ENCODE results near the gene SMG7.
A peak's percentile ranks its signal among the peaks of the same experiment; 100 is the strongest.

Gene SMG7

GRCh38 chr1:183493540-183494245, 21.4 kb downstream of the SMG7 start (continued):
- TF ChIP-seq YY1 (tag by site-specific recombination; IDR thresholded peaks at IDR 0.05) (no peak), ZNF521 (tag by site-specific recombination; IDR thresholded peaks at IDR 0.05) (no peak), PRDM10 (tag by site-specific recombination; IDR thresholded peaks at IDR 0.05) (peak; percentile 17; the same call in 1 of the 2 replicates), GFI1B (tag by site-specific recombination; IDR thresholded peaks at IDR 0.05) (no peak), ELK4 (IDR thresholded peaks at IDR 0.05; ENCODE audit: borderline replicate concordance, low read depth, low read length) (no peak), KLF1 (tag by site-specific recombination; IDR thresholded peaks at IDR 0.05) (0 out of 2 replicates have a peak, but pooled peaks have one; percentile 29), ZNF530 (tag by site-specific recombination; IDR thresholded peaks at IDR 0.05; ENCODE audit: low read depth) (no peak), ZNF362 (tag by site-specific recombination; IDR thresholded peaks at IDR 0.05) (0 out of 2 replicates have a peak, but pooled peaks have one; percentile 20), ZNF629 (tag by site-specific recombination; IDR thresholded peaks at IDR 0.05) (0 out of 2 replicates have a peak, but pooled peaks have one; percentile 36), ZFP3 (tag by site-specific recombination; IDR thresholded peaks at IDR 0.05; ENCODE audit: low read depth) (no peak), ZNF660 (tag by site-specific recombination; IDR thresholded peaks at IDR 0.05) (no peak), ZNF335 (tag by site-specific recombination; conservative IDR thresholded peaks at IDR 0.05) (peak; percentile 36; the same call in 1 of the 2 replicates), ZNF707 (tag by site-specific recombination; IDR thresholded peaks at IDR 0.05) (no peak), OSR2 (tag by site-specific recombination; IDR thresholded peaks at IDR 0.05) (no peak), ZNF645 (tag by site-specific recombination; IDR thresholded peaks at IDR 0.05) (no peak), ZIC2 (tag by site-specific recombination; IDR thresholded peaks at IDR 0.05) (no peak), ZNF266 (tag by site-specific recombination; IDR thresholded peaks at IDR 0.05; ENCODE audit: low read depth) (no peak), CTCF (tag by site-specific recombination; IDR thresholded peaks at IDR 0.05) (no peak), ZNF221 (tag by site-specific recombination; IDR thresholded peaks at IDR 0.05; ENCODE audit: borderline replicate concordance) (no peak), ZNF394 (tag by site-specific recombination; IDR thresholded peaks at IDR 0.05; ENCODE audit: borderline replicate concordance) (no peak), GLI4 (tag by site-specific recombination; IDR thresholded peaks at IDR 0.05) (no peak), ZNF366 (tag by site-specific recombination; conservative IDR thresholded peaks at IDR 0.05) (0 out of 2 replicates have a peak, but pooled peaks have one; percentile 19), ZNF600 (tag by site-specific recombination; IDR thresholded peaks at IDR 0.05) (peak; percentile 92), ZNF513 (tag by site-specific recombination; IDR thresholded peaks at IDR 0.05) (no peak), SP7 (tag by site-specific recombination; IDR thresholded peaks at IDR 0.05) (peak; percentile 39; the same call in 1 of the 2 replicates), ZBTB7A (tag by site-specific recombination; IDR thresholded peaks at IDR 0.05; ENCODE audit: low read depth) (no peak), ZBTB21 (tag by site-specific recombination; IDR thresholded peaks at IDR 0.05) (no peak), ZNF157 (tag by site-specific recombination; IDR thresholded peaks at IDR 0.05) (no peak), BCL11A (tag by site-specific recombination; IDR thresholded peaks at IDR 0.05; ENCODE audit: low read depth) (no peak), ZNF529 (tag by site-specific recombination; IDR thresholded peaks at IDR 0.05; ENCODE audit: insufficient replicate concordance) (no peak)

Measured in HEK293 (cell line).